Gastroesophageal sphincter (tissue), 3 donors: ENCODE data around the gene MAPK6.

Experiments used
- CTCF ChIP-seq, 4 experiments: fragments of 200-600 bp in 2 of 4; fragments of 450-650 bp in 2 of 4; sonication (generic) in 1 of 4; IDR thresholded peaks; one replicate each; pipeline ENCODE4 v1.5.1; 2017 to 2019; ENCODE audit warnings: antibody characterized with exemption in 4 of 4, mild to moderate bottlenecking in 2 of 4, moderate library complexity in 2 of 4
- POLR2A ChIP-seq, 2 donors: fragments of 450-650 bp; IDR thresholded peaks; one replicate each; pipeline ENCODE4 v1.6.1; 2017; ENCODE audit warnings: antibody characterized with exemption in 2 of 2, mild to moderate bottlenecking in 2 of 2, moderate library complexity in 1 of 2

GRCh38 chr15:52071570-52071969 lies 52.6 kb downstream of the MAPK6 start:
- no peak for TF ChIP-seq CTCF (IDR thresholded peaks at IDR 0.05)
- no peak for TF ChIP-seq POLR2A (IDR thresholded peaks at IDR 0.05)
